Measurements from ENCODE around the gene FAF2. TPM values are rescaled to one million over a fixed set of nuclear protein-coding genes. Genes with fewer than 3 reads are reported as not detected.
A peak's percentile ranks its signal among the peaks of the same experiment; 100 is the strongest.

The FAF2 gene
- total RNA-seq, 1 donor from 2014 or later = 35.7 TPM

- TF ChIP-seq CTCF (conservative IDR thresholded peaks at IDR 0.05; ENCODE audit: low read depth, low read length) = no peak
- H3K4me3 ChIP-seq (ENCODE audit: low read depth, low read length) = no peak overlapping the region
- DNase-seq (ENCODE audit: low read depth) = no peak
These were observed 3.4 kb upstream of the FAF2 start for GRCh38 chr5:176444742-176445141.

- H3K4me3 ChIP-seq (ENCODE audit: low read depth, low read length) = no peak overlapping the region
- TF ChIP-seq CTCF (conservative IDR thresholded peaks at IDR 0.05; ENCODE audit: low read depth, low read length) = no peak
These were observed 2.0 kb upstream of the FAF2 start for GRCh38 chr5:176446028-176446665.

GRCh38 chr5:176446884-176447590, 1.1 kb upstream of the FAF2 start:
- no peak for DNase-seq (ENCODE audit: low read depth)
- H3K4me3 ChIP-seq (ENCODE audit: low read depth, low read length) = peak overlapping the region; percentile 74
- no peak for TF ChIP-seq CTCF (conservative IDR thresholded peaks at IDR 0.05; ENCODE audit: low read depth, low read length)

More at GRCh38 chr5:176446028-176446665, 2.0 kb upstream of the FAF2 start:
- DNase-seq (ENCODE audit: low read depth) = no peak

- no peak for DNase-seq (ENCODE audit: low read depth)
- TF ChIP-seq CTCF (conservative IDR thresholded peaks at IDR 0.05; ENCODE audit: low read depth, low read length) = no peak
- peak overlapping the region; percentile 74 for H3K4me3 ChIP-seq (ENCODE audit: low read depth, low read length)
These were observed 601 bp upstream of the FAF2 start for GRCh38 chr5:176447591-176447977.

GRCh38 chr5:176450077-176450476, 1.9 kb downstream of the FAF2 start:
- TF ChIP-seq CTCF (conservative IDR thresholded peaks at IDR 0.05; ENCODE audit: low read depth, low read length) = no peak
- no peak overlapping the region for H3K4me3 ChIP-seq (ENCODE audit: low read depth, low read length)
- no peak for DNase-seq (ENCODE audit: low read depth)

- TF ChIP-seq CTCF (conservative IDR thresholded peaks at IDR 0.05; ENCODE audit: low read depth, low read length) = no peak
- no peak overlapping the region for H3K4me3 ChIP-seq (ENCODE audit: low read depth, low read length)
- DNase-seq (ENCODE audit: low read depth) = no peak
These were observed 6.7 kb downstream of the FAF2 start for GRCh38 chr5:176454724-176455394.

All from epithelial cell of proximal tubule (primary cell).